Common myeloid progenitor, CD34-positive (primary cell): Measurements from ENCODE around the gene METTL25B.
A peak's percentile ranks its signal among the peaks of the same experiment; 100 is the strongest.

Source experiments
- CTCF ChIA-PET: fragments of 350-600 bp; sonication (Branson Sonifier 250); formaldehyde crosslinking; loops from one replicate; lab custom pipeline; 2021; ENCODE audit warnings: antibody characterized with exemption; lab: Charles Lee
- POLR2A ChIA-PET: fragments of 350-600 bp; sonication (Branson Sonifier 250); formaldehyde crosslinking; loops from one replicate; lab custom pipeline; 2021; ENCODE audit warnings: antibody characterized with exemption; lab: Charles Lee
- DNase-seq, 3 donors: peaks; one replicate each; pipeline versions ENCODE4 v3.0.0 to v3.0.0-alpha.2; 2013
- H3K27ac ChIP-seq, 2 experiments: 1 replicate in 1 of 2; 2 replicates in 1 of 2; pipeline ENCODE4 v1.7.0; 2013; ENCODE audit warnings: inconsistent platforms in 2 of 2, low read length in 2 of 2, mild to moderate bottlenecking in 2 of 2, low read depth in 1 of 2, moderate library complexity in 1 of 2; ENCODE audit not compliant: severe bottlenecking in 2 of 2, insufficient read depth in 1 of 2, poor library complexity in 1 of 2
- H3K27me3 ChIP-seq, 5 experiments: replicated peaks in 2 of 5; 1 replicate in 3 of 5; 2 replicates in 2 of 5; pipeline versions ENCODE4 v1.6.1 to v1.7.0; 2013; ENCODE audit warnings: low read length in 4 of 5, mild to moderate bottlenecking in 2 of 5, moderate library complexity in 2 of 5, inconsistent platforms in 1 of 5; ENCODE audit not compliant: insufficient read depth in 5 of 5, control insufficient read depth in 4 of 5
- H3K36me3 ChIP-seq, 4 experiments: 1 replicate in 2 of 4; 2 replicates in 2 of 4; pipeline versions ENCODE4 v1.6.1 to v1.7.0; 2013; ENCODE audit warnings: low read length in 3 of 4, control low read depth in 1 of 4, mild to moderate bottlenecking in 1 of 4; ENCODE audit not compliant: control insufficient read depth in 4 of 4, insufficient read depth in 4 of 4
- H3K4me1 ChIP-seq, 4 experiments: 1 replicate in 3 of 4; 2 replicates in 1 of 4; pipeline versions ENCODE4 v1.6.1 to v1.7.1; 2013; ENCODE audit warnings: low read length in 3 of 4, mild to moderate bottlenecking in 3 of 4, control low read depth in 1 of 4, inconsistent platforms in 1 of 4, moderate library complexity in 1 of 4; ENCODE audit not compliant: control insufficient read depth in 4 of 4, insufficient read depth in 4 of 4; ENCODE audit errors: control extremely low read depth in 1 of 4
- H3K4me3 ChIP-seq, 7 experiments: 1 replicate in 4 of 7; 2 replicates in 3 of 7; pipeline versions ENCODE4 v1.5.1 to v1.7.0; 2013; ENCODE audit warnings: mild to moderate bottlenecking in 7 of 7, low read length in 6 of 7, moderate library complexity in 6 of 7, inconsistent platforms in 2 of 7, low read depth in 2 of 7, control low read depth in 1 of 7; ENCODE audit not compliant: insufficient read depth in 4 of 7, control insufficient read depth in 1 of 7; ENCODE audit errors: extremely low read depth in 1 of 7
- H3K9me3 ChIP-seq, 5 experiments: 1 replicate in 4 of 5; 2 replicates in 1 of 5; pipeline versions ENCODE4 v1.6.1 to v1.7.1; 2013; ENCODE audit warnings: low read length in 4 of 5, mild to moderate bottlenecking in 2 of 5, inconsistent platforms in 1 of 5, low read depth in 1 of 5, moderate library complexity in 1 of 5; ENCODE audit not compliant: control insufficient read depth in 4 of 5, insufficient read depth in 2 of 5; ENCODE audit errors: control extremely low read depth in 1 of 5
- WGBS: methylation state at CpG from one replicate; pipeline ENCODE4 v1.1.5; 2013; ENCODE audit not compliant: insufficient coverage; 5-methylcytosine and 5-hydroxymethylcytosine counted together

Gene METTL25B

DNA sequence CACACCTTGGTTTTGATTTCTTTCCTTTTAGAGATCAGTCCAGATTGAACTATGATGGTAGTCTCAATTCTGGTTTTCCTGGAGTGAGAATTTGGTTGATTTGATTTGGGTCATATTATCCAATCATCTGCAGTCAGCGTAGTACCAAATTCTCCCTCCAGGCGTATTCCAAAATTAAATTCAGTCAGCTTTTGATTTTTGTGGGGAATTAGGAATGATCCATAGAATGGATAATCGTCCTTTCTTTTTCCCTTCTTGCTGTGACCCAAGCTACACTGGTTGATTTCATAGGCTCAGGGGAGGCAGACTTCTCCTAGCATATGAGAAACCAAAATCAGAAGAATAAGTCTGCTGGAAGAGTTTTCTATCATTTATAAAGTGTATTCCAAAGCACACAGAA is 44.0 kb downstream of the METTL25B start:
- Histone ChIP-seq H3K27me3 (no peaks in the 10 kb centered on the region), H3K36me3 (peaks cover 0 to 31% (median 20%) of the 10 kb centered on the region in 4 experiments), H3K4me1 (peaks cover 12 to 26% (median 18%) of the 10 kb centered on the region in 4 experiments), H3K27ac (no peak overlapping the region), H3K4me3 (no peak overlapping the region), H3K9me3 (no peaks in the 10 kb centered on the region)
- no peak for DNase-seq
- CTCF ChIA-PET = interaction anchor here (1.1 to 3.7 kb wide), 8 partner anchors 9 to 46 kb away, joined by 3 to 24 read pairs (median 4); no protein-coding TSS in a partner anchor
- POLR2A ChIA-PET = interaction anchor here (0.9 kb wide), 1 partner anchor 13 kb away, joined by 3 read pairs; no protein-coding TSS in a partner anchor
- WGBS = no CpG with 5 or more reads among the region's 3 CpGs

DNA sequence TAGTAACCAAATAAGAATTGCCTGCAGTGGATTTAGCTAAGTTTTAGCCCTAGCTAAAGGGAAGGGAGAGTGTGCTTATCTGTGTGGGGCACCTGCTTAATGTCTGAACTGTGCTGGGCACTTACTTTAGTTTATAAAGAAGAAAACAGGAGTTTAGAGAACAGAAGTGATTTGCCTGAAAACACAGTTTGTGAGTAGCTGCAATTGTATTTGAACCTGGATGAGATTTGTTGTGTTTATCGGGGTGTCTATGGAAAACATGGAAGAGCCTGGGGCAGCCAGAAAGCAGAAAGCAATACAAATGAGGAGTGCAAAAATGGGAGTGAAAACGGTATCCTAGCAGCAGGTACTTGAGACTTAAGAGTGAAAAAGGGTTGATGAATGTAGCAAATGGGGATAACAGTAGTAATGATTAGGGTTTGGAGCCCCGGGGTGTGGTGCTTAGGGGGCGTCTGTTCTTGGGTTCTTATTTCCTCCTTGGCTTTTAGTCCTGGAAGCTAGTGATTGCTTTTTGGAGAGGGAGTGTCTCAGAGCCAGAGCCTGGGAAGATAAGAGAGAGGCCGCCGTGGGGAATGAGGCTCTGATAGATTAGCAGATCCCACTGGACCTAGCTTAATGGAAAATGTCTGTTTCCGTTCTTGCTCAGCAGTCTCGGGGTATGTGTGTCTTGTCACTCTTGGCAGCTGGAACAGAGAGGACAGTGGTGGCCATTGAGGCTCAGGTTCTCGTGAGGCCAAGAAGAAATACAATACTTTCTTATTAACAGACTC is 44.6 kb downstream of the METTL25B start:
- no peaks in the 10 kb centered on the region for H3K9me3 ChIP-seq
- H3K27ac ChIP-seq = no peak overlapping the region
- peaks cover 12 to 31% (median 21%) of the 10 kb centered on the region in 4 experiments for H3K4me1 ChIP-seq
- H3K4me3 ChIP-seq = no peak overlapping the region
- peak in 1 of 3 donors; percentile 52 for DNase-seq
- no peaks in the 10 kb centered on the region for H3K27me3 ChIP-seq
- ChIA-PET CTCF (interaction anchor here (1.1 to 3.7 kb wide), 7 partner anchors 9 to 47 kb away, joined by 3 to 24 read pairs (median 5); no protein-coding TSS in a partner anchor), POLR2A (no interaction called here)
- H3K36me3 ChIP-seq = peaks cover 0 to 31% (median 20%) of the 10 kb centered on the region in 4 experiments
- WGBS = 92% methylated on average over 6 of the region's 9 CpGs

DNA sequence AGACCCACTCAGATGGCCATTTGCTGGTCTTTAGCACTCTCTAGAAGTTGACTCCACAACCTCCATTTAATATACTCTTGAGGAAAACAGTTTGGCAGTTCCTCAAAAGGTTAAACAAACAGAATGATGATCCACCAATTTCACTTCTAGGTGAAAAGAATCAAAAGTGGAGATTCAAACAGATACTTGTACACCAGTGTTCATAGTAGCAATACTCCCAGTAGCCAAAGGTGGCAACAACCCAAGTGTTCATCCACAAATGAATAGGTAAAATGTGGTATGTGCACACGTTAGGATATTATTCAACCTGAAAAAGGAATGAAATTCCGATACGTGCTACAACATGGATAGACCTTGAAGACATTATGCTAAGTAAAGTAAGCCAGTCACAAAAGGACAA is 45.3 kb downstream of the METTL25B start:
- Histone ChIP-seq H3K27me3 (no peaks in the 10 kb centered on the region), H3K9me3 (no peaks in the 10 kb centered on the region), H3K4me3 (no peak overlapping the region), H3K4me1 (peaks cover 10 to 25% (median 17%) of the 10 kb centered on the region in 4 experiments), H3K36me3 (peaks cover 0 to 31% (median 20%) of the 10 kb centered on the region in 4 experiments), H3K27ac (no peak overlapping the region)
- POLR2A ChIA-PET = no interaction called here
- peak in 2 of 3 donors; percentile 50 to 54 for DNase-seq
- 100% methylated on average over 3 of the region's 3 CpGs for WGBS
- CTCF ChIA-PET = interaction anchor here (1.8 to 3.1 kb wide), 2 partner anchors 8 to 11 kb away, joined by 10 to 17 read pairs; no protein-coding TSS in a partner anchor

DNA sequence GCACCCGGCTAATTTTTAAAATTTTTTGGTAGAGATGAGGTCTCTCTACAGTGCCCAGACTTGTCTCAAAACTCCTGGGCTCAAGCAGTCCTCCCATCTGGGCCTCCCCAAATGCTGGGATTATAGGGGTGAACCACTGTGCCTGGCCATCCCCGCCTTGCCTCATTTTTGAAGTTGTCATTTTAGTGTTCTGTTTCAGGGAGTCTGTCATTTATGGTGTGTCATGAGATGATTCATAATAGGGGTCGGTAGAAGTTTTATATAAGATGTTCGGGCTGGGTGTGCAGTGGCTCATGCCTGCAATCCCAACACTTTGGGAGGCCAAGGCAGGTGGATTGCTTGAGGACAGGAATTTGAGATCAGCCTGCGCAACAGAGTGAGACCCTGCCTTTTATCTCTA is 47.5 kb downstream of the METTL25B start:
- H3K4me1 ChIP-seq = peaks cover 3 to 13% (median 8%) of the 10 kb centered on the region in 4 experiments
- ChIA-PET CTCF (interaction anchor here (1.7 kb wide), 1 partner anchor 86 kb away, joined by 11 read pairs; no protein-coding TSS in a partner anchor), POLR2A (no interaction called here)
- H3K27me3 ChIP-seq = no peaks in the 10 kb centered on the region
- H3K9me3 ChIP-seq = no peaks in the 10 kb centered on the region
- peaks cover 0 to 26% (median 16%) of the 10 kb centered on the region in 4 experiments for H3K36me3 ChIP-seq
- H3K27ac ChIP-seq = no peak overlapping the region
- DNase-seq = no peak
- WGBS = 78% methylated on average over 3 of the region's 5 CpGs
- H3K4me3 ChIP-seq = no peak overlapping the region

DNA sequence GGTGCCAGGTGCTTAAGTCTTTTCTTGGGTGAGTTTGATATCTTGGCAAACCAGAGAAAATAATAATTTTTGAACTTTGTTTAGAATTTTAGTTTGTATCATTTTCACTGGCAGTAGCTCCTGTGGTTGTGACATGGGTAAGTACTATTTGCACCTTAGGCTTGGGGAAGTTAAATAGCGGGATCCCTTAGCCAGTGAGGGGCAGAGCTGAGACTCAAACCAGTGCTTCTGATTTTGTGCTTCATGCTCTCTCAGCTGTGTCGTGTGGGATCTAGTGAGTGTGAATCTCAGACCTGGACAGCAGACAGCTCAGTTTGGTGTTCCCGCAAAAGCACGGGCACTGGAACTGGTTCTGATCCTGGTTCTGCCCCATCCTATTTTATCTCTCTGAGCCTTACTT is 48.7 kb downstream of the METTL25B start:
- no peak for DNase-seq
- CTCF ChIA-PET = interaction anchor here (0.9 to 1.7 kb wide), 3 partner anchors 19 to 87 kb away, joined by 3 to 11 read pairs (median 5); no protein-coding TSS in a partner anchor
- no peaks in the 10 kb centered on the region for H3K9me3 ChIP-seq
- peaks cover 3 to 8% (median 7%) of the 10 kb centered on the region in 4 experiments for H3K4me1 ChIP-seq
- H3K4me3 ChIP-seq = no peak overlapping the region
- peaks cover 0 to 25% (median 10%) of the 10 kb centered on the region in 4 experiments for H3K36me3 ChIP-seq
- H3K27me3 ChIP-seq = no peaks in the 10 kb centered on the region
- WGBS = 45% methylated on average over 2 of the region's 4 CpGs
- no peak overlapping the region for H3K27ac ChIP-seq
- POLR2A ChIA-PET = interaction anchor here (0.9 kb wide), 1 partner anchor 10 kb away, joined by 3 read pairs; no protein-coding TSS in a partner anchor

DNA sequence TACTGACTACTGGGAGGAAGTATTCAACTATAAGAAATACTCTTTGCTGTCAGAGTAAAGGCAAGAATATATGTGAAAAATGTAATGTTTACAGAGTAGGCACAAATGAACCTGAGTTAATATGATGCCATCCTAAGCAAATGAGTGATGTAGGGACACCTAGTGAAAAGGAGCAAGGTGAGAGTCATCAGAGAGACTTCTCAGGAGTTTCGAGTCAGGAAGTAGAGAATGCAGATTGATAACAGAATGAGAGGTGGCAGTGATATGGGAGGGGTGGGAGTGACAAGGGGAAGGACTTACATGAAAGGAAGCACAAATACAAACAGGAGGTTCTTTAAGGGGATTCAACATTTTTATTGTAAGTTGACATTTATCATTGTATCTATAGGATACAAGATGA is 49.3 kb downstream of the METTL25B start:
- no peaks in the 10 kb centered on the region for H3K9me3 ChIP-seq
- CTCF ChIA-PET = interaction anchor here (0.9 to 1.1 kb wide), 2 partner anchors 18 to 52 kb away, joined by 3 to 5 read pairs; no protein-coding TSS in a partner anchor
- H3K4me1 ChIP-seq = peaks cover 3 to 8% (median 6%) of the 10 kb centered on the region in 4 experiments
- POLR2A ChIA-PET = interaction anchor here (0.9 kb wide), 1 partner anchor 9 kb away, joined by 3 read pairs; no protein-coding TSS in a partner anchor
- WGBS = 75% methylated on average over 1 of the region's 1 CpG
- no peak overlapping the region for H3K4me3 ChIP-seq
- no peak for DNase-seq
- H3K36me3 ChIP-seq = peaks cover 4 to 25% (median 13%) of the 10 kb centered on the region in 4 experiments
- H3K27ac ChIP-seq = no peak overlapping the region
- H3K27me3 ChIP-seq = no peaks in the 10 kb centered on the region
